Stimulated activated effector memory CD8-positive, alpha-beta T cell treated with anti-CD3 and anti-CD28 coated beads, Interleukin-12 subunit alpha, Interleukin-12 subunit beta, amount 100 ng/mL, for 72 hours (primary cell): ENCODE data around the gene BEAN1.

Source experiments
- ATAC-seq: fragments of 150-1000 bp; cut with Tn5 transposase; 2 replicates; pipeline ENCODE4 v1.10.0; 2021
- DNase-seq, 2 donors: peaks; one replicate each; pipeline ENCODE4 v3.0.0; 2021 to 2022; ENCODE audit warnings: low spot score in 2 of 2
- H3K27ac Mint-ChIP-seq: one replicate; pipeline ENCODE4 v1.8.0; 2022; ENCODE audit warnings: mild to moderate bottlenecking, mixed read lengths
- H3K36me3 Mint-ChIP-seq: one replicate; pipeline ENCODE4 v1.8.0; 2022; ENCODE audit warnings: mild to moderate bottlenecking, mixed read lengths
- H3K4me1 Mint-ChIP-seq: one replicate; pipeline ENCODE4 v1.8.0; 2022; ENCODE audit warnings: mixed read lengths
- H3K4me3 Mint-ChIP-seq: one replicate; pipeline ENCODE4 v1.8.0; 2022; ENCODE audit warnings: mild to moderate bottlenecking, mixed read lengths
- H3K9me3 Mint-ChIP-seq: one replicate; pipeline ENCODE4 v1.8.0; 2022; ENCODE audit warnings: mixed read lengths

The BEAN1 gene

GRCh38 chr16:66389256-66390176, 37.6 kb upstream of the BEAN1 start:
- Mint-ChIP-seq H3K27ac (no peak overlapping the region), H3K4me1 (no peaks in the 10 kb centered on the region), H3K4me3 (no peak overlapping the region), H3K9me3 (no peaks in the 10 kb centered on the region), H3K36me3 (no peaks in the 10 kb centered on the region)
- no peak for DNase-seq
- no peak for ATAC-seq

- ATAC-seq (no peak), DNase-seq (no peak)
- H3K9me3 Mint-ChIP-seq, result no peaks in the 10 kb centered on the region
- H3K4me3 Mint-ChIP-seq, result no peak overlapping the region
- H3K27ac Mint-ChIP-seq, result no peak overlapping the region
- H3K36me3 Mint-ChIP-seq, result no peaks in the 10 kb centered on the region
- H3K4me1 Mint-ChIP-seq, result no peaks in the 10 kb centered on the region
These were observed 36.6 kb upstream of the BEAN1 start for GRCh38 chr16:66390346-66391108.

- H3K9me3 Mint-ChIP-seq, result no peaks in the 10 kb centered on the region
- DNase-seq (no peak), ATAC-seq (peak; percentile 14)
- H3K4me3 Mint-ChIP-seq, result no peak overlapping the region
- H3K27ac Mint-ChIP-seq, result no peak overlapping the region
- no peaks in the 10 kb centered on the region for H3K4me1 Mint-ChIP-seq
- H3K36me3 Mint-ChIP-seq, result no peaks in the 10 kb centered on the region
These were observed 35.1 kb upstream of the BEAN1 start for GRCh38 chr16:66391726-66392670.

GRCh38 chr16:66395806-66396555, 31.1 kb upstream of the BEAN1 start:
- Mint-ChIP-seq H3K27ac (no peak overlapping the region), H3K4me3 (no peak overlapping the region), H3K36me3 (no peaks in the 10 kb centered on the region), H3K4me1 (no peaks in the 10 kb centered on the region), H3K9me3 (no peaks in the 10 kb centered on the region)
- no peak for DNase-seq
- no peak for ATAC-seq

GRCh38 chr16:66397736-66398433, 29.2 kb upstream of the BEAN1 start:
- Mint-ChIP-seq H3K27ac (no peak overlapping the region), H3K9me3 (no peaks in the 10 kb centered on the region), H3K36me3 (no peaks in the 10 kb centered on the region), H3K4me1 (no peaks in the 10 kb centered on the region), H3K4me3 (no peak overlapping the region)
- no peak for ATAC-seq
- DNase-seq, result no peak

GRCh38 chr16:66399031-66399430, 28.1 kb upstream of the BEAN1 start:
- no peaks in the 10 kb centered on the region for H3K9me3 Mint-ChIP-seq
- DNase-seq (no peak), ATAC-seq (no peak)
- no peaks in the 10 kb centered on the region for H3K4me1 Mint-ChIP-seq
- H3K27ac Mint-ChIP-seq, result no peak overlapping the region
- no peak overlapping the region for H3K4me3 Mint-ChIP-seq
- H3K36me3 Mint-ChIP-seq, result no peaks in the 10 kb centered on the region

- no peaks in the 10 kb centered on the region for H3K9me3 Mint-ChIP-seq
- no peaks in the 10 kb centered on the region for H3K4me1 Mint-ChIP-seq
- DNase-seq (no peak), ATAC-seq (no peak)
- no peak overlapping the region for H3K27ac Mint-ChIP-seq
- no peaks in the 10 kb centered on the region for H3K36me3 Mint-ChIP-seq
- H3K4me3 Mint-ChIP-seq, result no peak overlapping the region
These were observed 27.2 kb upstream of the BEAN1 start for GRCh38 chr16:66399930-66400329.

- Mint-ChIP-seq H3K9me3 (no peaks in the 10 kb centered on the region), H3K4me3 (no peak overlapping the region), H3K4me1 (no peaks in the 10 kb centered on the region), H3K27ac (no peak overlapping the region), H3K36me3 (no peaks in the 10 kb centered on the region)
- DNase-seq (no peak), ATAC-seq (no peak)
These were observed 26.4 kb upstream of the BEAN1 start for GRCh38 chr16:66400503-66401380.

GRCh38 chr16:66401610-66402009, 25.5 kb upstream of the BEAN1 start:
- Mint-ChIP-seq H3K27ac (no peak overlapping the region), H3K4me1 (no peaks in the 10 kb centered on the region), H3K9me3 (no peaks in the 10 kb centered on the region), H3K36me3 (no peaks in the 10 kb centered on the region), H3K4me3 (no peak overlapping the region)
- ATAC-seq, result no peak
- DNase-seq, result no peak

- H3K36me3 Mint-ChIP-seq, result no peaks in the 10 kb centered on the region
- H3K9me3 Mint-ChIP-seq, result no peaks in the 10 kb centered on the region
- DNase-seq (no peak), ATAC-seq (no peak)
- H3K4me3 Mint-ChIP-seq, result no peak overlapping the region
- H3K4me1 Mint-ChIP-seq, result no peaks in the 10 kb centered on the region
- H3K27ac Mint-ChIP-seq, result no peak overlapping the region
These were observed 24.9 kb upstream of the BEAN1 start for GRCh38 chr16:66402166-66402565.

- Mint-ChIP-seq H3K9me3 (no peaks in the 10 kb centered on the region), H3K4me3 (no peak overlapping the region)
These were observed 24.4 kb upstream of the BEAN1 start for GRCh38 chr16:66402591-66403230.

GRCh38 chr16:66403531-66404145, 23.5 kb upstream of the BEAN1 start:
- Mint-ChIP-seq H3K27ac (no peak overlapping the region), H3K36me3 (no peaks in the 10 kb centered on the region), H3K4me3 (no peak overlapping the region), H3K4me1 (peaks cover 5% of the 10 kb centered on the region), H3K9me3 (no peaks in the 10 kb centered on the region)
- DNase-seq (no peak), ATAC-seq (no peak)

More at GRCh38 chr16:66402591-66403230, 24.4 kb upstream of the BEAN1 start:
- no peak for DNase-seq
- H3K27ac Mint-ChIP-seq, result no peak overlapping the region
- ATAC-seq, result no peak
- H3K4me1 Mint-ChIP-seq, result no peaks in the 10 kb centered on the region
- no peaks in the 10 kb centered on the region for H3K36me3 Mint-ChIP-seq
